HFFc6 (cell line): ENCODE data around the gene COQ7. TPM values are rescaled to one million over a fixed set of nuclear protein-coding genes. Genes with fewer than 3 reads are reported as not detected.

Source experiments
- DNase-seq: peaks from one replicate; pipeline ENCODE4 v3.0.0-alpha.2; 2018
- H3K27ac Mint-ChIP-seq: 2 replicates; pipeline ENCODE4 v1.8.0; 2020; ENCODE audit warnings: mild to moderate bottlenecking, mixed read lengths
- H3K27me3 Mint-ChIP-seq: 2 replicates; pipeline ENCODE4 v1.8.0; 2021; ENCODE audit warnings: mild to moderate bottlenecking, moderate library complexity, mixed read lengths; ENCODE audit not compliant: insufficient read depth
- H3K36me3 Mint-ChIP-seq: 2 replicates; pipeline ENCODE4 v1.8.0; 2021; ENCODE audit warnings: low read depth, mixed read lengths
- H3K4me1 Mint-ChIP-seq: 2 replicates; pipeline ENCODE4 v1.8.0; 2020; ENCODE audit warnings: low read depth, mixed read lengths
- H3K4me3 Mint-ChIP-seq: 2 replicates; pipeline ENCODE4 v1.8.0; 2020; ENCODE audit warnings: mild to moderate bottlenecking, moderate library complexity, mixed read lengths
- H3K9me3 Mint-ChIP-seq: 2 replicates; pipeline ENCODE4 v1.8.0; 2020; ENCODE audit warnings: mild to moderate bottlenecking, mixed read lengths
- total RNA-seq, 6 experiments: library from RNA; stranded (reverse); fragmentation: NEBNext Ultra II Directional; extraction: Animal tissue kit (Norgen Biotek cat#: 25700); gene quantifications; 2 replicates in 1 of 6; 3 replicates in 5 of 6; pipeline ENCODE4 v1.2.3, GENCODE V29; 2021
- TF ChIP-seq, protein P1 (sequence below): fragments of 200-600 bp; sonication (generic); IDR thresholded peaks from 2 replicates; pipeline ENCODE4 v1.5.0; 2021; ENCODE audit warnings: antibody characterized with exemption, mild to moderate bottlenecking

Gene COQ7
- total RNA-seq, 6 experiments from 2014 or later: 15.1 to 19.1 (median 16.8) TPM

DNA sequence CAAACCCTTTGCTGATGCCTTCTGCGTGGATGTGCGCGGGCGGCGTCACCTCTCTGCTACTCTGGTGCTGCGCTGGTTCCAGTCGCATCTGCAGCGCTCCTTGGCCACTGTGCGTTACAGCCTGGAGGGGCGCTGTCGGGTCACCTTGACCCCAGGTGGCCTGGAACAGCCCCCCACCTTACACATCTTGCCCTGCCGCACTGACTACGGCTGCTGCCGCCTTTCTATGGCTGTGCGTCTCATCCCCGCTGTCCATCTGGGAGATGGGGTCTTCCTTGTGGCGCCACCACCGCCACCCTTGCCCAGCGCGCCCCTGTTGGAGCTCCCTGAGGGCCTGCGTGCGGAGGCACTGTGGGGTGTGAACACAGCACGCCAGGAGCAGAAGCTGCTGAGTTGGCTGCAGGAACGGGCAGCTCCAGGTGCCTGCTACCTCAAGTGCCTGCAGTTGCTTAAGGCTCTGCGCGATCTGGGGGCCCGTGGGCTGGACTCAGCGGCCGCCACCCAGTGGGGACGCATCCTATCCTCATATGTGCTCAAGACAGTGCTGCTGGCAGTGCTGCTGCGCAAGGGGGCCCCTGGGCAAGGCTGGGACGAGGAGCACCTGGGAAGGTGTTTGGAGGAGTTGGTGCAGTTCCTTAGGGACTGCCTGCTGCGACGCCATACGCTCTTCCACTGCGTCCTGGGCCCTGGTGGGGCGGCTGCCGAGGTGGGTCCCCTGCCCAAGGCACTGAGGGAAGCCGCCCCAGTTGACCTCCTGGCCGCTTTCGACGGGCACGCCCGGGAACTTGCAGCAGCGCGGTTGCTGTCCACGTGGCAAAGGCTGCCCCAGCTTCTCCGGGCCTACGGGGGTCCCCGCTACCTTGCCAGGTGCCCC is 48.0 kb downstream of the COQ7 start:
- H3K27ac Mint-ChIP-seq: peak overlapping the region; percentile 72
- peak overlapping the region; percentile 90 for H3K4me3 Mint-ChIP-seq
- H3K9me3 Mint-ChIP-seq: no peaks in the 10 kb centered on the region
- peaks cover 55% of the 10 kb centered on the region for H3K4me1 Mint-ChIP-seq
- no peaks in the 10 kb centered on the region; the same call in 1 of the 2 replicates for H3K27me3 Mint-ChIP-seq
- TF ChIP-seq, protein P1, sequence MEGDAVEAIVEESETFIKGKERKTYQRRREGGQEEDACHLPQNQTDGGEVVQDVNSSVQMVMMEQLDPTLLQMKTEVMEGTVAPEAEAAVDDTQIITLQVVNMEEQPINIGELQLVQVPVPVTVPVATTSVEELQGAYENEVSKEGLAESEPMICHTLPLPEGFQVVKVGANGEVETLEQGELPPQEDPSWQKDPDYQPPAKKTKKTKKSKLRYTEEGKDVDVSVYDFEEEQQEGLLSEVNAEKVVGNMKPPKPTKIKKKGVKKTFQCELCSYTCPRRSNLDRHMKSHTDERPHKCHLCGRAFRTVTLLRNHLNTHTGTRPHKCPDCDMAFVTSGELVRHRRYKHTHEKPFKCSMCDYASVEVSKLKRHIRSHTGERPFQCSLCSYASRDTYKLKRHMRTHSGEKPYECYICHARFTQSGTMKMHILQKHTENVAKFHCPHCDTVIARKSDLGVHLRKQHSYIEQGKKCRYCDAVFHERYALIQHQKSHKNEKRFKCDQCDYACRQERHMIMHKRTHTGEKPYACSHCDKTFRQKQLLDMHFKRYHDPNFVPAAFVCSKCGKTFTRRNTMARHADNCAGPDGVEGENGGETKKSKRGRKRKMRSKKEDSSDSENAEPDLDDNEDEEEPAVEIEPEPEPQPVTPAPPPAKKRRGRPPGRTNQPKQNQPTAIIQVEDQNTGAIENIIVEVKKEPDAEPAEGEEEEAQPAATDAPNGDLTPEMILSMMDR: peak; percentile 71
- no peak for DNase-seq
- peaks cover 5% of the 10 kb centered on the region; the same call in 1 of the 2 replicates for H3K36me3 Mint-ChIP-seq

DNA sequence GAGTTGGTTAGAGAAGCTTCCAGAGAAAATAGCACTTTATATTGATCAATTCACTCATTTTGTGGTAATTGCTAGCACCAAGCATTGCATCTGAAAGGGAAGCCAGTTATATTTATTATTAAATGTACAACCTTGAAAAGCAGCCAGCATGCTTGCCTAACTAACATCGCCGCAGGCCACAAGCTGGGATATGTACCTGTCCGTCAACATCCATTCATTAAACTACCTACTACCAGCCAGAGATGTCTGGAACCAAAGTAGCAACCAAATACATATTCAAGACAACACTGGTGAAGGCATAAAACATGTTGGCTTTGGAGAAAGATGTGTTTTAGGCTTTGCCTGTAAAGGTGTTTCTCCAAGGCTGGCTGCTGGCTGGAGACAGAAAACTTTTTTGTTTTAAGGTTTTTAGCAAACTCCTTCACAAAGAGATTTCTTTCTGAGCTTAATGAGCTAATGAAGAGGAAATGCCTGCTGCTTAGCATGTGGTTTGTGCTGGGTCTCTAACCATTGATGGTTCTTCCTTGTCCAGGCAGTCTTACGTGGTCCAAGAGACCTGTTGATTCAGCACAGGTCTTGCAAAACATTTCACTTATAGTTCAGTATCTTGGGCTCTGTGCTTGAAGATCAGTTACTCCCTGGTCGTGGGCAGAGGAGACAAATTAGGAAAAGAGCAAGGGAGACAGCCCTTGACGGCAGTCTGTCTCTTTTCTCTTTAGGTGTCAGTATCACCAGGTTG is 49.5 kb downstream of the COQ7 start:
- TF ChIP-seq, protein P1: no peak
- Mint-ChIP-seq H3K27me3 (no peaks in the 10 kb centered on the region; the same call in 1 of the 2 replicates), H3K36me3 (peaks cover 13% of the 10 kb centered on the region), H3K9me3 (no peaks in the 10 kb centered on the region), H3K27ac (peak overlapping the region; percentile 73), H3K4me3 (peak overlapping the region; percentile 73), H3K4me1 (peaks cover 68% of the 10 kb centered on the region)
- DNase-seq: peak; percentile 17

DNA sequence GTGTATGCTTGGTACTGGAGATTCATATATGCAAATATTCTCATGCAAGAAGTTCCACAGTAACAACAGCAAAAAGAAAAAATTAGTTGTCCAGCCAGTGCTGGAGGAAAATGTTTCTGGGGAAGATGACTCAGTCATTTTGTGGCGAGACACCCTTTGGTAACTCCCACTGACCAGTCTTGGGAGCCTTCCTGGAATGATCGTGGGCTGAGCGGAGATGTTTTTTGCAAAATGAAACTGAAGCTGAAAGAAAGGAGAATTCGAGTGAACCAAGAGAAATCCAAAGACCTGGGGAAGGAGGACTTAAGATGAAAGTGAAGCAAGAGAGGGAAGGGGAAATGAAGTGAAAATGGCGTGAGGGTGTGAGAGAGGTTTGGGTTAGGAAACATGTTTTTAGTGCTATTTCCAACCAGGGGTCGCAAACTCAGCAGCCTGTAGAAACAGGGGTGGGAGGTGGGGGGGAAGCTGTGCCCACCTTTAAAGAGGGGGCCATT is 51.6 kb downstream of the COQ7 start:
- TF ChIP-seq, protein P1: no peak
- peak overlapping the region; percentile 91 for H3K4me3 Mint-ChIP-seq
- DNase-seq: peak; percentile 87
- peaks cover 3% of the 10 kb centered on the region; the same call in 1 of the 2 replicates for H3K9me3 Mint-ChIP-seq
- no peaks in the 10 kb centered on the region; the same call in none of the 2 replicates for H3K27me3 Mint-ChIP-seq
- peaks cover 27% of the 10 kb centered on the region for H3K36me3 Mint-ChIP-seq
- peaks cover 54% of the 10 kb centered on the region for H3K4me1 Mint-ChIP-seq
- peak overlapping the region; percentile 97 for H3K27ac Mint-ChIP-seq

DNA sequence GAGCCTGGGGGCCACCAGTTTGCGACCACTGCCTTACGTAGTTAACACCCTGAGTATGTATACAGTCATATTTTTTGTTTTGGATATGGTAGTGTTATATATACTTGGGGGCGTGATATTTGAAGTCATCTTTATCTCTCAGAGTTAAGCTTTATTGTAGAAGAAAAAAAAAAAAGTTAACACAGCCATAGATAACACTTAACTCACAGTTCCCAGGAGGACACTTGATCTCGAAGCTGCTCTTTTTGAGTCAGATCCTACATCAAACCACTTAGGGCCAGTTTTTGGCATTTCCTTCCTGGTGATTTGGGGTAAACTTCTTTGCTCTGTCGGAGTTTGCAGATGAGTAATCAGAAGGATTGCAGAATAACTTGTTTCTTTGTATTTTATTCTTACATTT is 52.1 kb downstream of the COQ7 start:
- Mint-ChIP-seq H3K36me3 (peaks cover 31% of the 10 kb centered on the region), H3K4me3 (peak overlapping the region; percentile 91), H3K27ac (peak overlapping the region; percentile 97), H3K27me3 (no peaks in the 10 kb centered on the region; the same call in none of the 2 replicates), H3K4me1 (peaks cover 54% of the 10 kb centered on the region), H3K9me3 (peaks cover 4% of the 10 kb centered on the region; the same call in 1 of the 2 replicates)
- TF ChIP-seq, protein P1: no peak
- peak; percentile 83 for DNase-seq

DNA sequence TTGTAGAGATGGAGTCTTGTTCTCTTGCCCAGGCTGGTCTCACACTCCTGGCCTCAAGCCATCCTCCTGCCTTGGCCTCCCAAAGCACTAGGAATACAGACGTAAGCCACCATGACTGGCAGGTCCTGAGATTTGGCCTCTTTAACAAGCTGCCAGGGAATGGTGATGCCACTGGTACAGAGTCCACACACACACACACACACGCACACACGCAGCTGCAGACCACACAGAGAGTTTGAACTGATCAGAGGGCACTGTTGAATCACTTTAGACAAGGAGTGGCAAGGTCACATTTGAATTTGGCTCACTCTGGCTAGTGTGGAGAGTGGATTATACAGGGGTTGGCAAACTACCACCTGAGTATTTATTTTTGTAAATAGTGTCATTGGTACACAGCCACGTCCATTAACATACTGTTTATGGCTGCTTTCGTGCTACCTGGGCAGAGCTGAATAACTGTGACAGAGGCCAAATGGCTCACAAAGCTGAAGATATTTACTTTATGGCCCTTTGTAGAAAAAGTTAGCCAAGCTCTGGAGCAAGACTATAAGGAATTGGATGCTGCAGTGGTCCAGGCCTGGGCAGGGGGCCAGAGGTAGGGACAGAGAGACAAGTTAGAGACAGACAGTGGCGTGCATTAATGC is 56.2 kb downstream of the COQ7 start:
- peaks cover 30% of the 10 kb centered on the region for H3K4me1 Mint-ChIP-seq
- no peak overlapping the region for H3K4me3 Mint-ChIP-seq
- H3K9me3 Mint-ChIP-seq: peaks cover 4% of the 10 kb centered on the region
- TF ChIP-seq, protein P1: no peak
- no peak overlapping the region; the same call in 1 of the 2 replicates for H3K27ac Mint-ChIP-seq
- H3K36me3 Mint-ChIP-seq: peaks cover 31% of the 10 kb centered on the region
- H3K27me3 Mint-ChIP-seq: no peaks in the 10 kb centered on the region; the same call in none of the 2 replicates
- no peak for DNase-seq
